ENCODE results near the gene LRP5.

- TF ChIP-seq CTCF (IDR thresholded peaks at IDR 0.05) (no peak), POLR2A (IDR thresholded peaks at IDR 0.05) (no peak)
Measured at GRCh38 chr11:68324695-68325094, 12.3 kb downstream of the LRP5 start.

Measured in vagina (tissue), 2 donors.